ENCODE measurements around the gene RTL10.

Gene RTL10

DNA sequence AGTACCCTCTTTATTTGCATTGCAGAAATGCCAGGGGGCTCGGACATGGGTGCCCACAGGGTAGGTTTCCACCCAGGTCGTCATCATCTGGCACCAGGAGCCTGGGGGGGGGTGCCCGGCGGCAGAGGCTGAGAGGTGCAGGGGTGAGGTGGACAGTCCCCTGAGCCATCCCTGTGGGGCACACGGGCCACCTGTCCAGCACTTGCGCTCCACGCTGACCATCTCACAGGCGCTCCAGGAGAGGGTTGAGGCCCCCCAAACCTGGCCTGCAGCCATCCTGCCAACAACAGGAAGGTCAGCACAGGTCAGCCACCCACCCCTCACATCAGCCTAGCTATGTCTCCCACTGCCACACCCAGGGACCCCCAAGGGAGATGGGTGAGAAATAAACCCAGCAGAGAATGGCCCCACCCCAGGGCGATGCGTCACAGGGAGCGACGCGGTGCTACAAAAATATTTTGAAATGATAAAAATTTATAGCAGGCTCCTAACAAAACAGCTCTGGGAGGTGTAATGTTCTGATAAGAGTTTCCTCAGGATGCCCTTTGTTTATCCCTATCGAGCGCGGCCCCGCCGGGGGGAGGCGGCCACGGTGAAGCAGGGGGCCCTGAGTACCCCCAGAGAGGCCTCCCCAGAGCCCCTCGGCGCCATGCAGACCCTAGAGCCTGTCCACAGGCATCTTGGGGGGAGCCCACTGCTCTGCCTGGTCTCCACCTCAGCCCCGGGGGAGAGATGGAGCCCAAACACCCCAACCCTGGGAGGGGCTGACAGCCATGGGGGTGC is 21.0 kb upstream of the RTL10 start:
- peak; percentile 19 for DNase-seq

DNA sequence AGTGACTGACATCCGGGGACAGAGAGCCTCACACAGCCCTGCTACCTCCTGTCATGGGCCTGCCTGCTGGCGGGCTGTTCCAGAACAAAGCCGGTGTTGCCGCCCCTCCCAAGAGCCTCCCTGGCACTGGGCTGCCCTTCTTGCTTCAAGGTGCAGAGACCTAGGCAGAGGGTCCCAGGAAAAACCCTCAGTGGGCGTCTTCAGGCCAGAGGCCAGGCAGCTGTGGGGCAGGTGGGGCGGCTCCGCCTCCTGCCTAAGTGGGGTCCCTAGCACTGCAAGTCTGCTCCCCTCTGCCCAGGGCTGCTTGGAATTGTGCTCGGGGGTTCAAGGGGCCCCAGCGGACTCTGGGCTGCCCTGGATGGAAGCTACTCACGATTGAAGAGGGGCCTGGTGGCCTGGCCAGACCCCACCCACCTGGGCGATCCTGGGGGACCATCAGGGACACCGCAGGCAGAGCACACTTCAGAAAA is 20.4 kb upstream of the RTL10 start:
- peak; percentile 22 for DNase-seq

DNA sequence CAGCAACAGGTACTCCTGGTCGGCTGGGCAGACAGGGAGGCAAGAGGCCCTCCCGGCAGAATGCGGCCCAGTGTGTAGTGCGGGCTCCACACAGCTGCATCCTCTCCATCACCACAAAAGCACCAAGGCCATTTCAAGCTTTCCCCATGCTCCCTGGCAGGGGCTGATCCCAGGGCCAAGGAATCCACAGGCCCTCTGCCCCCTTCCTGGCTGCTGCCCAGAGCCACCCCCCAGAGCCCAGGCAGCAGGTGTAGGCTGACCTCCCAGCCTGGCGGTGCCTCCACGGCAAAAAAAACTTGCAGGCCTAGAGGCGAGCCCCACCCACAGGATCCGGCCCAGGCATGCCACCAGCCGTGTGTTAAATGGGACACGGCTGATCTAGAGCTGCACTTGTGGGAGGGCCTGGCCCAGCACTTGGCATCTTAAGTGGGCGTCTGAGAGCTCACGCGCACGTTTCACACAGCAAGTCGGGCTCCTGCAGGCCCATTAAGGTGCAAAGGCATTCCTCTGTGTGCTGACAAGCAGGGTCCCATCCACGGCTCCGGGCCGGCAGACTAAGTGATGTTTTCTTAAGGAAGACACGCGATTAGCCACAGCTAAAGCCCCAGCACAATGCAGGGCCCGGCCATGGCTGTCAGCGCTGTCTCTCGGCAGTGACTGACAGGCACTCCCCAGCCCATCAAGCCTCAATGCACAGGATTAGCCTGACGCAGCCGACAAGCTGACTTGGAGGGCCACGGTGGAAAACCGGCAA is 19.8 kb upstream of the RTL10 start:
- DNase-seq, result peak; percentile 65

DNA sequence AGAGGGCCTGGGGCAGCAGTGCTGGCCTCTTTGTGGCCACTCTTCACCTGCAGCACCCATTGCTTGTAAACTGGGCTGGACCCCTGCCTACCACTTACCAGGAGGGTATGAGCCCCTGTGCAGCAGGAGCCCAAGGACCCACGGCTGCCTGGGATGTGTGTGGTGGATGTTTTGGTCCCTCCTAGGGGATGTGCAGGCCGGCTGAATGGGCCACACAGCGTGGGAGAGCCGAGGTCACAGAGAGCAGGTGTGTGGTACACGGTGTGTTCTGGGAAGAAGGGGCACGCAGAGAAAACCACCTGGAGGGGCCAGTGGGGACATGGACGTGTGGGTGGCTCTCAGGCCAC is 19.3 kb upstream of the RTL10 start:
- DNase-seq, result peak; percentile 15

DNA sequence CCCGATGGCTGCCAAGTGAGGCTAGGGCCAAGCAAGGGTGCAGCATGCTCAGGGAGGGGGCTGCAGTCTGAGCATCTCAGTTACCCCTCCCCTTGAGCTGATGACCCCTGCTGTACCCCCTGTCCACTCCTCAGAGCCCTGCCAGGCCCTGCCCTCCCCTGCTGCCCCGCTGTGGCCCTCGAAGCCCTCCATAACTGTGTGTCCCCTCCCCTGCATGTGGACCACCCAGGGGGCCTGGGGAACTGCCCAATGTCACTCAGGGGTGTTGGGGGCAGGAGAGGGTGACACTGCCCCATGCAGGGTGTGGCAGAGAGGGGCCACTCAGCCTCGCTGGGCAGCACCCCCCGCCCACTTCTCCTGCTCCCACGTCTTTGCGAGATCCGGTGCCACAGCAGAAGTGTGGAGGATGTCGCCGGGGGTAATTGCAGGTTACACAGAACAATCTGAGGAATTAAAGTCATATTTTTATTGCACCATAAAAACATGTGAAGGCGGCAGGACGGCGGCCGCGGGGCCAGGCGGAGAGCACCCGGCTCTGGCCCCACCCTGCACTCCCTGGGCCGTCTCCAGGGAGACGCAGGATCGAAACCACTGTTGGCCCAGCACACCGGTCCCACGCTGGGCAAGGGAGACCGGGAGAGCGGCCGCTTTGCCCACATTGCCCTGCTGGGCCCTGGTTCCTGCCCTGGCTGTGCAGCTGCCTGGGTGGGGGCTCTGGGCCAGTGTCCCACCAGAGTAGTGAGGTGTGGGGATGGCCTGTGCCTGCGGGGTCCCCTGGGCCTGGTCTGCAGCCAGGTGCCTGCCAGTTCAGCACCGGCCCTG is 18.7 kb upstream of the RTL10 start:
- DNase-seq, result peak; percentile 20

GRCh38 chr22:19872779-19873137 is 18.1 kb upstream of the RTL10 start:
- DNase-seq, result peak; percentile 18

DNA sequence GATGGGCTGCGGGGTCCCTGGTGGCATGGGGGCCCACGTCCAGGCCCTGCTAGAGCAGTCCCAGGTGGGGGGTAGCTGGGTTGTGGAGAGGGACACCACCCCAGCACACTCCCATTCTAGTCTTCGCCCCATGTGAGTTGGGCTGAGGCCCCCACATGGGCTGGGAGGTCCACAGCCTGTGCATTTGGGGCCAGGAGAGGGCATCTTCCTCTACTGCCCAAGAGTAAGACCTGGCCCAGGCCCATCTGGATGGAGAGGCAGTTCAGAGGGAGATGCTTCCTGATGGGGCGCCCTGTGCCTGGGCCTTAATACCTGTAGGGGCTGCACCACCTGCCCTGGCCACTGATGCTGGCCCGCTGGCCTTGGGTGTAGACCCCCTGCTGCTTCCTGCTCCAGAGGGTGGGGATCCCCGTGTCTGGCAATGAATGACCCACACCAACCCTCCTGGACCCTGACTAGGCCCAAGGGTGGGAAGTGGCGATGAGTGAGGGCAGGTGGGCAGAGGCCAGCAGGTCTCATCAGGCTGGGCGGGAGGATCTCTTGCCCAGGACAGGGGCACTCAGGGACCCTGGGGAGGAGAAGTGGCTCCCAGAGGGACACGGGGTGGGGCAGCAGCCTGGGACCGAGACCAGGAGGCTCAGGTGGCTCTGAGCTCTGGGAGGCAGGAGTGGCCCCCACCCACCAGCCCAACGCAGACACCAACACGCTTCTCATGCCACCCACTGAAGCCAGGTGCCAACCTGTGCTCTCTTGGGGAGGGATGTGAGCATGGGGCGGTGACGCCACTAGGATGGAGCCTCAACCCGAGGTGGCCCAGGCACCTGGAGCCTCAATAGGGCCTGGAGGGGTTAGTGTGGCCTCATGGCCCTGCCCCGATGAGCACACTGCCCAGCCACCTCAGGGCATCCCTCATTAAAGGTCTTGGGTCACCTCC is 17.4 kb upstream of the RTL10 start:
- peak; percentile 17 for DNase-seq

DNA sequence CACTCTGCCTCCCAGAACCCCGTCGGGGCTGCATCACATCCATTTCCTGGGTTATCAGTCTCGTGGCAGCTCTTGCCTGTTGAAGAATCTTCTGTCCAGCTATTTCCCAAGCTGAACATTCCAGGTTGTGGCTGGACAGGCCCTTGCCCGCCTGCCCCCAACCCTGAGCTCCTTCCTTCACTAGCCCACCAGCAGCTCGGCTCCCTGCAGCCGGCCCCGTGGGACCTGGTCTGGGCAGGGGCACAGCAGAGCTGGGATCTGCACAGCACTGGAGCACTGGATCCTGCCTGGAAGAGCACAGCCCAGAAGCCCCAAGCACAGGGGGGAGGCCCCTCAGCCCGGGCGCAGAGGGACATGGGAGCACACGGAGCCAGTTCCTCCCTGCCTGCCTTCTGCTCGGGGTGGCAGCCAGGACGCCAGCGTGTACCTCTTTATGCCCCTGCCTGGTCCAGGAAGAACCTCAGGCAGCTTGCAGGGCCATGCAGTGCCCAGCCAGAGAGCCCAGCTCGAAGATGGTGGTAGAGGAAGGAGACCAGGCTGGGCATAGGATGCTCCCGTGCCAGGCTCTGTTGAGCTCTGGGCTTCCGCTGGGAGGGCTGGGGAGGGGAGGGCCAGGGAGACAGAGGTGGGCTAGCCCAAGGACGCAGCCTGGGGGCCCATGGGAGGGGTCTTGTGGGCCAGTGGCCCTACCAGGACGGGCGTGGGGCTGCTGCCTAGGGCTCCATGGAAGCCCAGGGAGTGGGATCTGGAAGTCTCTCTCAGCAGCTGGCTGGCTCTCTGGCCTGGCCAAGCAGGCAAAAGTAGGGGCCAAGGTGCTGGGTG is 16.6 kb upstream of the RTL10 start:
- DNase-seq, result peak; percentile 18

- DNase-seq, result peak; percentile 17
Measured at GRCh38 chr22:19870153-19871022, 15.7 kb upstream of the RTL10 start.

GRCh38 chr22:19869497-19870152 is 15.0 kb upstream of the RTL10 start:
- peak; percentile 19 for DNase-seq

DNA sequence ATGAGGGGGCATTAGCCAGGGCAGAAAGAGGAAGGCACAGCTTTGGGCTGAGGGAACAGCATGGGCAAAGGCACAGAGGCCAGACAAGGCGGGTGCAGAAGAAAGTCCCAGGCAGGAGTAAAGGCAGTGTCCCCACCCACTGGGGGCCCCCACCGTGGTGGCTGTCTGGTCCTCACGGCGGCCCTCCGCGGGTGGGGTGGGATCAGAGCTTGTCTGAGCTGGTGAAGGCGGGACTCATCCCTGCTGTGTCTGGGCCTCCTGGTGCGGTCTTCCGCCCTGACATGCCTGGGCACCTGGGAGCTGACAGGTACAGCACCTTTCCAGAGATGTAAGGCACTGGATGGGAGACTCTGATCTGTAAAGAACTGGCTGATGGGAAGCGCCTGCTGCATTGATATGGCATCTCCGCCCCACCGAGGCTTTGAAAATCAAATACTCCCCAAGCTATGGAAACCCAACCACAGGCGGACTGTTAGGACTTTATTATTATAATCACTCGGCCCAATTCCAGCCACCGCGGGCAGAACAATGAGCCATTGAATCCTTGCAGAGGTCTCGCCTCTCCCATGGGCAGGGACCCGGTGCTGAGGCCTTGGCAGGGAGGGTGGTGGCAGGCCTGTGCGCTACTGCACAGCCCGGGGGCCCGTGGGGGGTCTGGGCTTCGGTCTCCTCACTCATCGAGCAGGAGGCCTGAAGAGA is 14.2 kb upstream of the RTL10 start:
- peak; percentile 32 for DNase-seq

GRCh38 chr22:19868333-19868732 is 13.7 kb upstream of the RTL10 start:
- DNase-seq, result peak; percentile 7

DNA sequence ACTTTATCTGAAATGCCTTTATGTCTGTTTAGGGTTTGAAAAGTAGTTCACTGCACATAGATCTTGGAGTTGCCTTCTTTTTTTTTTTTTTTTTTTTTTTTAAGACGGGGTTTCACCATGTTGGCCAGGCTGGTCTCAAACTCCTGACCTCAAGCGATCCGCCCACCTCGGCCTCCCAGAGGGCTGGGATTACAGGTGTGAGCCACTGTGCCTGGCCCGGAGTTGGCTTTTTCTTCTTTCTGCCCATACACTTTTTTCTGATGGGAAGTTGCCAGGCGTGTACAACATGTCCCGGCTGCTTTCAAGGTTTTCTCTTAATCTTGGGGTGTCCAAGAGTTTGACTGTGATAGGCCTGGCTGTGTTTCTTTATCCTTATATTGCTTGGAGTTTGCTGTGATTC is 12.9 kb upstream of the RTL10 start:
- no peak for DNase-seq

DNA sequence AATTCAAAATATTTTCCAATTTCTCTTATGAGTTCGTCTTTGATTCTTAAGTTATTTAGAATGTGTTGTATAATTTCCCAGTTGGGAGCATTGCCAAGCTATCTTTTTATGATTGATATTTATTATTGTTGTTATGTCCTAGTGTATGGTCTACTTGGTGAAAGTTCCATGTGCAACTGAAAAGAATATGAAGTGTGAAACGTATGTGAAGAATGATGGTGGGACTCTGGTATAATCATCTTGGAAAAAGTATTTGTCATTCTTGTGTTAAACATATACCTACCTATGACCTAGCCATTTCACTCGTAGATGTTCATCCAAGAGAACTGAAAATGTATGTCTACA is 12.0 kb upstream of the RTL10 start:
- DNase-seq, result no peak

DNA sequence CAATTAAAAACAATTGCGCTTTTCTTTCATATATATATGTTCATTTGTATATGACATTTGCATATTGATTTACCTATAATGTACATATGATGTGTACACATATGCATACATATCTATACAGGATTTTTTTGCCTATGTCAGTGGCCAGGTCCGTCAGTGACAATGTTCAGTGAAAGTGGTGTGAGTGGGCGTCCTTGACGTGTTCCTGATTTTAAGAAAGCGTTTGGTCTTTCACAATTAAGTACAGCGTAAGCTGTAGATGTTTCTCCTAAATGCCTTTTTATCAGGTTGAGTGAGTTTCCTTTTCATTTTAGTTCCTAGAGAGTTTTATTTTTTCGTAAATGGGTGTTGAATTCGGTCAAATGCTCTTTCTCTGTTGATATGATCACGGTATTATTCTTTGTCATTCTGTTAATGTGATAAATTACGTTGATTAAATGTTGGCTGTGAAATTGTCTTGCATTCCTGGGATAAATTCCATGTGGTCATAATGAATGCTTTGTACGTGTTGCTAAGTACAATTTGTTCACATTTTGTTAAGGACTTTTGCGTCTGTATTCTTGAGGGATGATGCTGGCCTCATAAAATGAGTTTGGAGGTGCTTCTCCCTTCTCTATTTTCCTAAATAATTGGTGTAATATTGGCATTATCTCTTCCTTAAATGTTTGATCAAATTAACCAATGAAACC is 10.6 kb upstream of the RTL10 start:
- no peak for DNase-seq

DNA sequence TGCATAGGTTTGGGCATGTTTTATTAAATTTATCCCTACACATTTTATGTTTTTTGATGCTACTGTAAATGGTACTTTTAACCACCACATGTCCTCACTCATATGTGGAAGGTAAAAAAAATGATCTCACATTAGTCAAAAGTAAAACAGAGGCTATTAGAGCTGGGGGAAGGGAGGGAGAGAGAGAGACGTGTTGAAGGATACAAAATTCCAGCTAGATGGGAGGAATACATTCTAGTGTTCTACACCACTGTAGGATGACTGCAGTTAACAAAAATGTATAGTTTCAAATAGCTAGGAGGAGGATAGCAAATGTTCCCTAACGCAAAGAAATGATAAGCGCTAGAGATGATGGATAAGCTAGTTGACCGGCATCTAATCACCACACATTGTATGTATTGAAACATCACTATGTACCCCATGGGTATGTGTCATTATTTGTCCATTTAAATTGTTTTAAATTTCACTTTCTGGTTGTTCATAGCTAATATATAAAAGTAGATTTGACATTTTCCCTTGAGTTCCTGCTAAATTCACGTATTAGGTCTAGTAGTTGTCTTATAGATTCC is 9.9 kb upstream of the RTL10 start:
- no peak for DNase-seq

GRCh38 chr22:19863571-19863970 is 8.9 kb upstream of the RTL10 start:
- DNase-seq, result no peak

DNA sequence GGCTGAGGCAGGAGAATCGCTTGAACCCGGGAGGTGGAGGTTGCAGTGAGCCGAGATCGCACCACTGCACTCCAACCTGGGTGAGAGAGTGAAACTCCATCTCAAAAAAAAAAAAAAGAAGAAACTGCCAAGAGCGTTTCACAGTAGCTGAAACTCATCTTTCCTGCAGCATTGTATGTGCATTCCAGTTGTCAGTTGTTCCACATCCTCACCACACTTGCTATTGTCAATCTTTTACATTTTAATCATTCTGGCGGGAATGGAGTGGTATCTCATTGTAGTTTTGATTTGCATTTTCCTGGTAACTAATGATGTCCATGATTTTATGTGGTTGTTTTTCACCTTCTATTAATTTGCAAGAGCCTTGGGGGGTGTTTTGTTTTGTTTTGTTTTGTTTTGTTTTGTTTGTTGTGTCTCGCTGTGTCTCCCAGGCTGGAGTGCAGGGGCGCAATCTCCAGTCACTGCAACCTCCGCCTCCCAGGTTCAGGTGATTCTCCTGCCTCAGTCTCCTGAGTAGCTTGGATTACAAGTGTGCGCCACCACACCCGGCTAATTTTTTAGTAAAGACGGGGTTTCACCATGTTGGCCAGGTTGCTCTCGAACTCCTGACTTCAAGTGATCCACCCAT is 8.1 kb upstream of the RTL10 start:
- DNase-seq, result no peak

Data from femur (tissue), 1 donor.